ENCODE results near the gene VSIR.

GRCh38 chr10:71796749-71797405 lies 23.6 kb upstream of the VSIR start:
- no peak for TF ChIP-seq CTCF (IDR thresholded peaks at IDR 0.05; ENCODE audit: borderline replicate concordance, extremely low read depth, low read length, poor library complexity, severe bottlenecking)
- TF ChIP-seq EZH2 (IDR thresholded peaks at IDR 0.05; ENCODE audit: borderline replicate concordance, low read depth, low read length, severe bottlenecking), result no peak

Data from DND-41 (cell line).